ENCODE data around the gene KCP.

The KCP gene

DNA sequence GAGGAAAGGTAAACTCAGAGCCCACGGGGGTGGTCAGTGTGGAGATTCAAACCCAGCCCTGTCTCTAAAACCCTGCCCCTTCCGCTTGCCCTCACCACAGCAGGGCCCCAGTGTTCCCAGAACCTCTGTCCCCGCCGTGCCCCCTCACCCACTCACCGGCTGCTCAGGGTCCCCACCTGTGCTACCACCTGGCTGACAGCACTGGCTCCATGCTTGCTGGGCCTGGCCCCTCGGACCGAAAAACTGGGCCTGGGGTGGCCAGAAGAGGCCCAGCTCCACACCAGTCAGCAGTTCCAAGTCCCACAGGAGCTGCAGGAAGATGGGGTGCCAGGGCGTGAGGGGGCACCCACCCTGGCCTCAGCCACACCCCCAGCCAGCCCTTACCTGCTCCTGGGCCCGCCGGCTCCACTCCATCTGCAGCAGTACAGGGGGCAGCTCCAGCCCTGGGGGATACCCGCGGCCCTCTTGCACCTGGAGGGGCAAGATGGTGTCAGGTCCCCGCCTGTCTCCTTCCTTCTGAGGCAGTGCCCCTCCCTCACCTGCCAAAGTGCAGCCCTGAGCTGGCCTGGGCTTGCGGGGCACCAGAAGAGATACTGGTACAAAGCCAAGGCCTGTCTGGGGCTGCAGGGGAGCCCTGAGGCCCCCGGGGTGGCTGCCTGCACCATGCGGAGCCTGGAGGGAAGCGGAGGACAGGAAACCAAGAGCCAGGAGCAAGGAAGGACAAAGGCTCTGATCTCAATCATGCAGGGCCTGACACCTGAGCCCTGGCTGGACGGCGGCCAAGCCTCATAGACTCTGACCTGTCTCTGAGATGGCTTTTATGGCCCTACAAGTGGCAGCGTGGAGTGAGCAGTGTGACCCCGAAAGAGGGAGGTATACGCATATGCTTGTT is 36.1 kb downstream of the KCP start:
- Histone ChIP-seq H4K20me1 (ENCODE audit: insufficient read depth, low read length, poor library complexity, severe bottlenecking) (no peaks in the 10 kb centered on the region), H3K4me3 (ENCODE audit: low read length, poor library complexity, severe bottlenecking) (no peak overlapping the region), H3K9me2 (replicated peaks; ENCODE audit: low read depth, low read length) (no peaks in the 10 kb centered on the region), H3K9ac (ENCODE audit: low read depth, low read length, poor library complexity, severe bottlenecking) (no peak overlapping the region), H3K4me1 (ENCODE audit: insufficient read depth, low read length, poor library complexity, severe bottlenecking) (peaks cover 9% of the 10 kb centered on the region), H3K79me2 (ENCODE audit: insufficient read depth, low read length) (peaks cover 4% of the 10 kb centered on the region; the same call in 1 of the 2 replicates), H3K27me3 (ENCODE audit: insufficient read depth, low read length, poor library complexity, severe bottlenecking) (no peaks in the 10 kb centered on the region), H2AFZ (ENCODE audit: low read length) (no peak overlapping the region), H3F3A (ENCODE audit: low read depth) (no peaks in the 10 kb centered on the region), H3K36me3 (ENCODE audit: insufficient read depth, low read length) (no peaks in the 10 kb centered on the region), H3K9me3 (ENCODE audit: insufficient read depth, low read depth, low read length) (no peaks in the 10 kb centered on the region), H3K4me2 (ENCODE audit: low read depth, low read length, poor library complexity, severe bottlenecking) (no peak overlapping the region)
- no peak for TF ChIP-seq EZH2phosphoT487 (IDR thresholded peaks at IDR 0.05; ENCODE audit: borderline replicate concordance)
- no peak for TF ChIP-seq CTCF (conservative IDR thresholded peaks at IDR 0.05; ENCODE audit: low read length)

DNA sequence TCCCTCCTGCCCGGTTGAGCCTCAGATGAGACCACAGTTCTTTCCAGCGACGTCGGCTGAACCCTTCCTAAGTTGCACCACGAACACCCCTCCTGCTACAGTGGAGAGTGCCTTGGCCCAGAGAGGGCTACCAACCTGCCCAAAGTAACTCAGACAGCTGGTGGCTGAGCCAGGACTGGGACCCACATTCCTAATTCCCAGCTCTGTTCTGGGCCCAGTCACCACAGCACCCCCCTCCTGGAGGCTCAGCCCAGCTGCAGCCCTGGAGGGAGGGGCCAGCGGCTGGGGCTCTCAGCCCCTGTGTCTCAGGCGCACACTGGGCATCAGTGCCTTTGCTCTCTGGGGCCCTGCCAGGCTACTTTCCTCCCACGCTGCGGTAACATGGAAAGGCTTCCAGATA is 37.3 kb downstream of the KCP start:
- no peak overlapping the region for H3K4me2 ChIP-seq (ENCODE audit: low read depth, low read length, poor library complexity, severe bottlenecking)
- H3K9ac ChIP-seq (ENCODE audit: low read depth, low read length, poor library complexity, severe bottlenecking) = no peak overlapping the region
- H3K27me3 ChIP-seq (ENCODE audit: insufficient read depth, low read length, poor library complexity, severe bottlenecking) = no peaks in the 10 kb centered on the region
- H3K79me2 ChIP-seq (ENCODE audit: insufficient read depth, low read length) = peaks cover 4% of the 10 kb centered on the region; the same call in 1 of the 2 replicates
- H3K36me3 ChIP-seq (ENCODE audit: insufficient read depth, low read length) = no peaks in the 10 kb centered on the region
- no peak overlapping the region for H2AFZ ChIP-seq (ENCODE audit: low read length)
- H3K4me1 ChIP-seq (ENCODE audit: insufficient read depth, low read length, poor library complexity, severe bottlenecking) = peaks cover 14% of the 10 kb centered on the region
- no peak overlapping the region for H3K4me3 ChIP-seq (ENCODE audit: low read length, poor library complexity, severe bottlenecking)
- no peaks in the 10 kb centered on the region for H3K9me2 ChIP-seq (replicated peaks; ENCODE audit: low read depth, low read length)
- no peaks in the 10 kb centered on the region for H3K9me3 ChIP-seq (ENCODE audit: insufficient read depth, low read depth, low read length)
- H4K20me1 ChIP-seq (ENCODE audit: insufficient read depth, low read length, poor library complexity, severe bottlenecking) = no peaks in the 10 kb centered on the region
- TF ChIP-seq EZH2phosphoT487 (IDR thresholded peaks at IDR 0.05; ENCODE audit: borderline replicate concordance) = no peak
- TF ChIP-seq CTCF (conservative IDR thresholded peaks at IDR 0.05; ENCODE audit: low read length) = no peak
- H3F3A ChIP-seq (ENCODE audit: low read depth) = no peaks in the 10 kb centered on the region

DNA sequence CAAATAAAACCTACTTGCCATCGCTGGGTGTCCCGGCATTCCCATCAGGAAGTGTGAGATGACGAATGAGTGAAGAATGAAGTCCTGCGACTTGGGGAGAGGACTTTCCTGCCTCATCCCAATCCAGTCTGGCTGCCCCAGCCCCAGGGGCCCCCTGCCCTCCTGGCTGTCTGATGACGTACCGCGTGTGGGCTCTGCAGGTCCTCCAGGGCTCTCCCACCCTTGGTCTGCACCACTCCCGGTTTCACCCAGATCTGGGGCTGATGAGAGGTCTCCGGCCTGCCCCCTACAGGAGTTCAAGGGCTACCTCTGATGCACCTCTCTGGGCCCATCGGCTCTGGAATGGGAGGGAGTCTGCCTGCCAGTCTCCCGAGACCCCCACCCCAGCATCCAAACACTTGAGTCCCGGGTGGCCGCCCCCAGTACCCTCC is 38.1 kb downstream of the KCP start:
- H3F3A ChIP-seq (ENCODE audit: low read depth) = no peaks in the 10 kb centered on the region
- H3K4me2 ChIP-seq (ENCODE audit: low read depth, low read length, poor library complexity, severe bottlenecking) = no peak overlapping the region
- H3K36me3 ChIP-seq (ENCODE audit: insufficient read depth, low read length) = no peaks in the 10 kb centered on the region
- peaks cover 11% of the 10 kb centered on the region for H3K4me1 ChIP-seq (ENCODE audit: insufficient read depth, low read length, poor library complexity, severe bottlenecking)
- no peaks in the 10 kb centered on the region for H4K20me1 ChIP-seq (ENCODE audit: insufficient read depth, low read length, poor library complexity, severe bottlenecking)
- H3K9ac ChIP-seq (ENCODE audit: low read depth, low read length, poor library complexity, severe bottlenecking) = no peak overlapping the region
- TF ChIP-seq EZH2phosphoT487 (IDR thresholded peaks at IDR 0.05; ENCODE audit: borderline replicate concordance) (no peak), CTCF (conservative IDR thresholded peaks at IDR 0.05; ENCODE audit: low read length) (peak; percentile 44)
- no peaks in the 10 kb centered on the region for H3K9me3 ChIP-seq (ENCODE audit: insufficient read depth, low read depth, low read length)
- H3K4me3 ChIP-seq (ENCODE audit: low read length, poor library complexity, severe bottlenecking) = no peak overlapping the region
- peaks cover 4% of the 10 kb centered on the region; the same call in 1 of the 2 replicates for H3K79me2 ChIP-seq (ENCODE audit: insufficient read depth, low read length)
- no peak overlapping the region for H2AFZ ChIP-seq (ENCODE audit: low read length)
- H3K9me2 ChIP-seq (replicated peaks; ENCODE audit: low read depth, low read length) = no peaks in the 10 kb centered on the region
- no peaks in the 10 kb centered on the region for H3K27me3 ChIP-seq (ENCODE audit: insufficient read depth, low read length, poor library complexity, severe bottlenecking)
